GM21825 (cell line): ENCODE measurements around the gene PCNX2.

Experiments used
- ATAC-seq: cut with Tn5 transposase; IDR thresholded peaks from one replicate; pipeline ENCODE4 v1.9.1; 2021; ENCODE audit warnings: mild to moderate bottlenecking, moderate library complexity; ENCODE audit not compliant: unreplicated experiment

Gene PCNX2, protein sequence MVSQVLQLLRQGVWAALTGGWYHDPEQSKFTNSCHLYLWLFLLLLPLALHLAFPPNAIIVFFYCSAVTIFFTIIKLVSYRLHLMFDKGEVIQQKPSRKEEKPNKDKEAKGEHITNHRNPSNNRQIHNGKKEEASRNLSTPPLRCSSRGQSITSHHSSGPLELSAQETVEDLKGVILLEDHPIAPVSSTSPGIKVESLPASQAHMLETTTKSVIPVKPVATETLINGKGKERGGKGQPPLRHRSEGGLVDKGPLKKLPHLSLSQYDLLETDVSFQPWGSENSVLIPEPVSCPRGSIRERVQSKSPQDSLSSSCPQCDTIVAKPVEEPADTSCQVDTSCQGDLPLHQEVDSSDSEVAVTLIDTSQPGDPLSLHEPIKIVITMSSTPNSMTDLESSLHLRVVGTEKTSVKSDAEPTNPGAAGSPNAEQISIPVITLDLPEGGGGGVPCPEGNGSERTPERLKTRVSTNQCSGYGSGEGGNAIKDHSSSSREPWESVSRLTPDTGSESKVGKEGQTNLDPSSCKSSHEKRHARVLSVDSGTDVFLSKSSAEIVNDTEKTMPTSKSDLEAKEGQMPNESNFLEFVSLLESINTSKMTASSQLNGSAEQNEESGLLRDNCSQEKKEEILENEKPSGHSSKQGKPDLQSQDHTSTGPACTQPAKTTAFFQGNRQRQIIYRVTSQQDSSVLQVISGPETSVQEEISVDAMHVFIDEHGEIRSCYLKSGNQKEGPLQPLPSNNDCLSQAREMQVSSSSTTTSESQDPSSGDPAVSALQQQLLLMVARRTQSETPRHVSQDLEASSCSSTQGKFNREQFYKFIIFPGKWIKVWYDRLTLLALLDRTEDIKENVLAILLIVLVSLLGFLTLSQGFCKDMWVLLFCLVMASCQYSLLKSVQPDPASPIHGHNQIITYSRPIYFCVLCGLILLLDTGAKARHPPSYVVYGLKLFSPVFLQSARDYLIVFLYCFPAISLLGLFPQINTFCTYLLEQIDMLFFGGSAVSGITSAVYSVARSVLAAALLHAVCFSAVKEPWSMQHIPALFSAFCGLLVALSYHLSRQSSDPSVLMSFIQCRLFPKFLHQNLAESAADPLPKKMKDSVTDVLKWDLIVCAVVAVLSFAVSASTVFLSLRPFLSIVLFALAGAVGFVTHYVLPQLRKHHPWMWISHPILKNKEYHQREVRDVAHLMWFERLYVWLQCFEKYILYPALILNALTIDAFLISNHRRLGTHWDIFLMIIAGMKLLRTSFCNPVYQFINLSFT (N-terminal part only)

DNA sequence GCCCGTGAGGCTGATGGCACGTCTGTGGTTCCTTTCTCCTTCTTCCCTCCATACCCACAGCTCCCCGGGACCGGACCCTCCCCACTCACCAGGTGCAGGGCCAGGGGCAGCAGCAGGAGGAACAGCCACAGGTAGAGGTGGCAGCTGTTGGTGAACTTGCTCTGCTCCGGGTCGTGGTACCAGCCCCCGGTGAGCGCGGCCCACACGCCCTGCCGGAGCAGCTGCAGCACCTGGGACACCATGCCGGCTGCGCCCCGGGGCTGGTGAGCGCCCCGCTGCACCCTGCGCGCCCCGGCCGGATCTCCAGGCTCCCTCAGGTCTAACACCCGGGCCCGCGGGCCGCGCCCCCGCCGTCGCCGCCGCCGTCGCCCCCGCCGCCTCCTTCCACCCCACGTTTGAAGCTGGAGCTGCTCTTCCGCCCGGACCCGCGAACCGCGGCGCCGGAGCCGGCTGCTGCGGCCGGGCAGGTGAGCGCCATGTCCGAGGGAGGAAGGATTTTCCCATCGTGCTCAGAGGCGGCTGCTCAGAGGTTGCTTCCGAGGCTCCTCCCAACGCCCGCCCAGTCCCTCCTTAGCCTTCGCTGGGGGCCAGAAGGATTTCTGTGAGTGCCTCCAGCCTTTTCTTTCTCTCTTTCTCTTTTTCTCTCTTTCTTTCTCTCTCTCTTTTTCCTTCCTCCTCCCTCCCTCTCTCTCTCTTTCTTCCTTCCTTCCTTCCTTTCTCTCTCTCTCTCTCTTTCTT is at the start of gene PCNX2:
TSS of gene PCNX2 (minus strand) at position 489 of the 738 bp plus-strand sequence. CDS start at position 242, 247 bp downstream.
- peak; percentile 90 for ATAC-seq

DNA sequence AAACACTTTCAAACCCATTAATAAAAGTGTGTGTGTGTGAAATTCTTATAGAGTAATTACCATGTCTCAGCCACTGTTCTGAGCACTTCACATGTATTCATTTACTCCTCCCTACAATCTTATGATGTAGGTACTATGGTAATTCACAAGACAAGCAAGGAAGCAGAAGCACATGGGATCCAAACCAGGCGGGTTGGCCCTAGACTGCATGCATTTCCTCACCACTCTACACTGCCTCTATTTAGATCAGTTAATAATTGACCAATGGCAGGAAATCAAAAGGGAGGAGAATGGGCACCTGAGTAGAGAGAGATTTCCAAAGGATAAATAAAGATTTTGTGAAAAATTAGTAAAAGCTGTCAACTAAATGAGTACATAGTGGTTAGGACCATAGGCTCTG is 47.7 kb upstream of the PCNX2 start:
- no peak for ATAC-seq

DNA sequence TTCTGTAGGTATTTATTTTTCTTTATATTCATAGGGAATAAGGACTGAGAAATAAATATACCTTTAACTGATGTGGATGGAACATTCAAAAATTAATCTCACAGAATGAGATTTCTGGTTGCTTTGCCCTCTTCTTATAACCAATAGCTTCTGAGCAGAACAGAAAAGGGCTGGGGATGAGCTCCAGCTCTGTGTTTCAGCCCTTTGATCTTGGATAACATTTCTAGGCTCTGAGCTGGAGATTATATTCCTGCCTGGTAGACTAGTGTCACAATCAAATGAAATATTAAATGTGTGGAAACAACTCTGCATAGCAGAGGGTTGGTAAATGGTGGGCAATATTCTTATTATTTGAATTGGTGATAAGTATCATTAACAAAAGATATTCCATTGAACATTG is 46.6 kb upstream of the PCNX2 start:
- no peak for ATAC-seq

DNA sequence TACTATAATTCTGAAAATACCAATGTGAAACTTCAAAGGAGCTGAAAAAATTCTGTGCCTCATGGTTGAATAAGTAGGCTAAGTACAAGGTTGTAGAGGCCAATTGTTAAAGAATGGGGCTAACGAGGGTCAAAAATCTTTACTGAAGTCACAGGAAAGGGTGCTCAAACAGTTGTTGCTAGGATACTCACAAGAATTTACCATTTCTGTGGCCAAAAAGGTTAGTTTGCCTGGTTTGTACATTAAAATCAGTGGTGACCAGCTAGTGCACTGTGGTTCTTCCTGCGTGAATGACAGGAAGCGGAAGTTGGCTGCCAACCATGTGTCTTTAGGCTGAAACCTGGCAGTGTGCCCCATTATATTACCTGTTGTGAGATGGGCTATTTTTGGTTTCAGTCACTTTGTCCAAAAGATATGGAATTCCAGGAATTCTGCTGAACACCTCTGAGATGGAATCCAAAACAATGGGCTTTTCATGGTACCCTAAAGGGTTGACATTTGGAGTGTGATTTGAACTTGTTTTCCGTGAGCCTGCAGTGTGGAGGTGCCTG is 45.5 kb upstream of the PCNX2 start:
- no peak for ATAC-seq

DNA sequence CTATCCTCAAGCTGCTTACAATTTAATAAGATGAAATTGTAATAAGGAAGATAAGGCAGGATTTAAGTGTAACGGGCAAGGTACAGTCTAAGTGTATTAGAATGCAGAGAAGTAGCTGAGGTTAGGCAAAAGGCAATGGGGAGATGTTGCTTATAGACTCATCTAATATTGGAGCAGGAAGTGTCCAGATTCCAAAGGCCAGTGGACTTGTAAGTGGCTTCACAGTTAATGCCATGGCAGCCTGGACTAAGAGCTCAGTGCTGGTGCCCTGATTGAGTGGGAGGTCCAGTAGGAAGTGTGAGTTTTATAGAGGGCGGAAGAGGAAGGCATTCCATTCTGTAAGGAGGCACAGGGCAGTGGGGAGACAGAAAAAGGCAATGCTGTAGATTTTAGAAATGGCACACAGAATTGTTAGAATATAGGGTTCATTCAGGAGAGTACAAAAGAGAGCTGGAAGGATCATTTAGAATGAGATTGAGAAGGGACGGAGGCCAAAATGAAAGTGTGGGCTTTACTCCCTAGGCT is 44.6 kb upstream of the PCNX2 start:
- no peak for ATAC-seq

DNA sequence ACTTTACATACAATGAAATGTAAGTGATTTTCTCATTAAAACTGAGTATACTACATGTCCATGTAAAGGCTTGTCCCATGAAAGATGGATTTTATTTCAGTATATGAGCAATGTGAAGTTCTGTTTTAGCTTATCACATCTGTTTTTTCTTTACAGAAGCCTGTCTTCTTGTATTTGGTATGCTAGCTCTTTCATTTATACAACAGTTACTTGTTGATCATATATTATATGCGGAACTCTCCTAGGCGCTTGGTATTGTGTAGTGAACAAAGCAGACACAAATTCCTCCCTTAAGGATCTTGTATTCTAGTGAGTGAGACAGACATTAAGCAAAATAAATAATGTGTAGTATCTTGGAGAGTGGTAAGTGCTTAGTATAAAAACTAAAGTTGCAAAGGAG is 42.6 kb upstream of the PCNX2 start:
- ATAC-seq, result no peak

DNA sequence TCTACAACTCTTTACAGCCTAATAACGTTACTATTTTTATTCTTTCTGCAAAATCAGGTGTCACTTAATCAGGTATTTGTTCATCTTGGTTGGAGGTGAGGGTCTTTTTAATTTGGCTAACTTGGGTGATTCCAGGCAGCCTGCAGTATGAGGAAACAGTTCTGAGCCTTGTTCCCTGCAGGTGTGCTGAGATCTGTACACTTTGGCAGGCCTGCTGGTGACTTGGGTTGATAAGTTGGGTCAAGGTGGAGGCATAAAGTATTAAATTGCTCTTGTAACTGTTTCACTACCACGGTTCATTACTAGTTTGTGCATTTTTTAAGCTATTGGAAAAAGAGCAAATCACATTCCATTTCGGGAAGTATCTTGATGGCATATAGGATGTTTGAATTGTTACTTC is 42.0 kb upstream of the PCNX2 start:
- ATAC-seq, result no peak

DNA sequence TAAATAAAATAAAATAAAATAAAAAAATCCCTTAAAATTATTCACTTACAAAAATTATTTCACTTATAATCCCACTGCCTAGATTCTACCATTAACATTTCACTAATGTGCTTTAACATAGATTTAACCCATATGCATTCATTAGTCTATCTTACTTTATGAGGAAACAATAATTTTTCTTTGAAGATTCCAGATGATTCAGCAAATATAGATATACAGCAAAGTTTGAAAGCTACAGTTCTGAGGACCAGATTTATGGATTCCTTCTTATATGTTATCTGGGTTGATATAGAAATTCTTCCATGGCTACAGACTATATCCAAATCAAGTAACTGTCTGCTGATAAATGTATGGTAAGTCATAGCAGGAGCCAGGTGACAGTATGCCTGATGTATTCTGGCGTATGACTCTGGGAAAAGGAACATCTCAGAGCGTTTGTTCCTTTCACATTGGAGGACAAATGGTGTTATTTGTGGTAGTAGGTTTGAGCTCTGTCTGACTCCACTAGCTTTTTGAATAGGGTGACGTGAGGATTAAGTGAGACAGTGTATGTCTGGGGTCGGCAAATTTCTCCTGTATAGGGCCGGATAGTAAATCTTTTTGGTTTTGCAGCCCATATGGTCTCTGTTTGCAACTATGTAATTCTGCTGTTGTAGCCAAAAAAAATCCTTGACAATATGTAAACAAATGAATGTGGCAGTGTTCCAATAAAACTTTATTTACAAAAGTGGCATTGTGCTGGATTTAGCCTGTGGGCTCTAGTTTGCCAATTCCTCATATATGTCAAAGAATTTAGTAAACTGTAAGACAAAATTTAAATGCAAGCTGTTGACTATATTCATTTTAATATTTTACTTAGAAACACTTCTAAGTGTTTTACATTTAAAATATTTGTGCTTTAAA is 41.3 kb upstream of the PCNX2 start:
- no peak for ATAC-seq

DNA sequence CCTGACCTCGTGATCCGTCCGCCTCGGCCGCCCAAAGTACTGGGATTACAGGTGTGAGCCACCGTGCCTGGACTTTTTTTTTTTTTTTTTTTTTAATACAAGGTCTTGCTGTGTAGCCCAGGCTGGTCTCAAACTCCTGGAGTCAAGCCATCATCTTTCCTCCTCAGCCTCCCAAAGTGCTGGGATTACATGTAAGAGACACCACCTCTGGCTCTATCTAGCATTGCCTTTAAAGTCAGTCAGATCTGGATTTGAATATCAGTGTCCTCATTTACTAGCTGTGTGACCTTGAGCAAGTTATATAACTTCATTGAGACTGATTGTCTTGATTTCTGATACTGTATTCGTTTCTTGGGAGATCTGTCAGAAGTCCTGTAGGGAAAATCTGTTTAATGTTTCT is 38.6 kb upstream of the PCNX2 start:
- no peak for ATAC-seq

DNA sequence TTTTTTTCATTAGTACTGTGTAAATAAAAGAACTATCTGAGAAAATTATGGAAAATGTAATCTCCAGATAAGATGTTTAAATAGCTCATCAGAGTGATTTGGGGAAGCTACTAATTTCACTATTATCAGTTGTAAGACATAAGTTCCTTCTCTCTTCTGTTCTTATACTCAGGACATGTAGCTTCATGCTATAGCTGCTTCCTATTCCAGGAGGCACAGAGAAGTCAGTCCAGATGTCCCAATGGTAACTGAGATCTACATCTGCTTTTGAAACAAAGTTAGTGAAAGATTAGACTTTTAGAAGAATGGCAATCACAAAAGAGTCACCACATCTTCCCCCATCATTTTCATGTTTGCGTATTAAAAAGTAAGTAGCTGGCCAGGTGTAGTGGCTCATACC is 37.6 kb upstream of the PCNX2 start:
- no peak for ATAC-seq

DNA sequence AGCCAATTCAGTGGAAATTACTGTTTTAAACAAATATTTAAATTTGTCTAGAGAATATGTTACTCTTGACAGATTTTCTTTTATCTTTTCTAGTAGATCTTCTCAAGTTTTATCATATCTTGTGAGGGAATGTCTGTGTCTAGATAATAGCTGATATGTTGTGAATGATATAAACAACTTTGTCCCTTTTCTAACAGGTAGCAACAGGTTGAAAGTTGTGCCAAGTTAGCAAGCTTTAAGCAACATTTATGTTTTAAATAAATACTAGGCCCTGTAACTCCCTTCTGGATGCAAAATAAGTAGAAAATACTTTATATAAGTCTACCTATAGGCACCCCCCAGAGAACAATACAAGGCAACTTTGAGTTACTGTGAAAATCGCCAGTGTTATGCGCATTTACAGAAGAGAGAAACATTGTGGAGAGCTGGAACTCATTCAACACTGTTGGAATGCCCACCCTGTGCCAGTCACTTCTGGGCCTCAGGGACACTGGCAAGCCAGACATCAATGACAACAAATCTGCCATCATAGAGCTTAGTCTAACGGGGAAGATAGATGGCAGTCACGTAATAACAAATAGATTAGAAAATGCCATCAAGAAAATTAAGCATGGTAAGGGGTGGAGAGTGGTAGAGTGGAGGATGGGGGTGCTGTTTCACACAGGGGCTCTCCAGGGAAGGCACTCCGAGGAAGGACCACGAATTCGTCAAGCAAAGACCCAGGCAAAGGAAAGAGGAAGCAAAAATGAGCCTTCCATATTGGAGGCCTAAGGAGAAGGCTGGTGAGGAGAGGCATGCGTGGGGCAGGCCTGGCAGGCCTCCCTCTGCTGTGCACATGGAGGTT is 36.4 kb upstream of the PCNX2 start:
- ATAC-seq, result no peak

DNA sequence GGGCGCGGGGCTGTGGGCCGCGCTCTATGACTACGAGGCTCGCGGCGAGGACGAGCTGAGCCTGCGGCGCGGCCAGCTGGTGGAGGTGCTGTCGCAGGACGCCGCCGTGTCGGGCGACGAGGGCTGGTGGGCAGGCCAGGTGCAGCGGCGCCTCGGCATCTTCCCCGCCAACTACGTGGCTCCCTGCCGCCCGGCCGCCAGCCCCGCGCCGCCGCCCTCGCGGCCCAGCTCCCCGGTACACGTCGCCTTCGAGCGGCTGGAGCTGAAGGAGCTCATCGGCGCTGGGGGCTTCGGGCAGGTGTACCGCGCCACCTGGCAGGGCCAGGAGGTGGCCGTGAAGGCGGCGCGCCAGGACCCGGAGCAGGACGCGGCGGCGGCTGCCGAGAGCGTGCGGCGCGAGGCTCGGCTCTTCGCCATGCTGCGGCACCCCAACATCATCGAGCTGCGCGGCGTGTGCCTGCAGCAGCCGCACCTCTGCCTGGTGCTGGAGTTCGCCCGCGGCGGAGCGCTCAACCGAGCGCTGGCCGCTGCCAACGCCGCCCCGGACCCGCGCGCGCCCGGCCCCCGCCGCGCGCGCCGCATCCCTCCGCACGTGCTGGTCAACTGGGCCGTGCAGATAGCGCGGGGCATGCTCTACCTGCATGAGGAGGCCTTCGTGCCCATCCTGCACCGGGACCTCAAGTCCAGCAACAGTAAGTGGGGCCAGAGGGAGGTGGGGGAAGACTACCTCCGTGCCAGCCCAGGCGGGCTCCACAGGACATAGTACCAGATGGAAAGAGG is 32.8 kb upstream of the PCNX2 start:
- peak; percentile 21 for ATAC-seq

DNA sequence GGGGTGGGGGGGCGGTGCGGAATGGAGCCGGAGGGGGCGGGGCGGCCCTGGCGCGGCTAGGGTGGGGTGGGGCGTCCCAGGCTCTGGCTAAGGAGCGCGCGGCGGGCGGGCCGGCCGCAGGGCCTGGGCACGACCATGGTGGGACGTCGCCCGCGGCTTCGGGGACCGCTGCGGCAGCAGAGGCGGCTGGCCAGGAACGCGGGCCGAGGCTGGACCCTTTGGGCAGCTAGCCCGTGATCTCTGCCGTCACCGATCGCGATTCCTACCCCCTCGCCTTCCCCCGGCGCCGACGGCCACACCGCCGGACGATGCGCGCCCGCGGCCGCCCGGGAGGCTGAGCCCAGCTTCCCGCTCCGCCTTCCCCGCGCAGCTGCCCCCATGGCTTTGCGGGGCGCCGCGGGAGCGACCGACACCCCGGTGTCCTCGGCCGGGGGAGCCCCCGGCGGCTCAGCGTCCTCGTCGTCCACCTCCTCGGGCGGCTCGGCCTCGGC is 32.2 kb upstream of the PCNX2 start, which contains the start of gene MAP3K21:
TSS of gene MAP3K21 (plus strand) at position 74 of the 491 bp plus-strand sequence. CDS start at position 379, 305 bp downstream.
- peak; percentile 43 for ATAC-seq

DNA sequence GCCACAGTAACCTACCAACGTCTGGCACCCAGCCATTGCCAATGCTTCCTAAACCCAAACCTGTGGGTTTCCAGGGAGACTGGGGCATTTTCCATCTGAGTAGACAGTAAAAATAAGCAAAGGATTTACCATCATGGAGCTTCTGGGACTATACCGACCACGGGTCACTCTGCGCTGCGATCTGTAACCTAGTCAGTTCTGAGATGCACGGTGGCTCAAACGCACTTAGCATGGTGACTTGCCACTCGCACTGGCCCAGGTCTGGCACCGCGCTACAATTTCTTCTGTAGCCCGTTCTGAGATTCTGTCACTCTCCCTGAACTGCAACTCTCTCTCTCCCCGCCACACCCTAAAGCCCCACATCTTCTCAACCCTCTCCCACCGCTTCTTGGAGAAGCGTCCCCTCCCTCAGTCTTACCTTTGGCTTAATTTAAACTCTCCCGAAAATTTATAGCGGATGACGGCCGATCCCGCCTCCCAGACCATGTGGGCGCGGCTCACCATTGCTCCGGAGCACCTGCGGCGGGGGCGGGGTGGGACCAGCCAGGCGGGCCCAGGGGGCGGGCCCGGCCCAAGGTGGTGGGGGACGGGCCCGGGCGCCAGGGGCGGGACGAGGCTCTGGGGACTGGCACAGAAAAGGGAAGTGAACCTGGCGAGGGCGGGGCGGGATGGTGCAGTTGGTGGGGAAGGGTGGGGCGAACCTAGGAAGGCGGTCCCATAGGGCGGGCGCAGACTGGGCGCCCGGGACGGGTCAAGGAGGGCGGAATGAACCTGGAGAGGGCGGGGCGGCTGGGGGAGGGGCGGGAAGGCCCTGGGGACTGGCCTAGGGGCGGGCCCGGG is 31.5 kb upstream of the PCNX2 start:
- peak; percentile 94 for ATAC-seq

DNA sequence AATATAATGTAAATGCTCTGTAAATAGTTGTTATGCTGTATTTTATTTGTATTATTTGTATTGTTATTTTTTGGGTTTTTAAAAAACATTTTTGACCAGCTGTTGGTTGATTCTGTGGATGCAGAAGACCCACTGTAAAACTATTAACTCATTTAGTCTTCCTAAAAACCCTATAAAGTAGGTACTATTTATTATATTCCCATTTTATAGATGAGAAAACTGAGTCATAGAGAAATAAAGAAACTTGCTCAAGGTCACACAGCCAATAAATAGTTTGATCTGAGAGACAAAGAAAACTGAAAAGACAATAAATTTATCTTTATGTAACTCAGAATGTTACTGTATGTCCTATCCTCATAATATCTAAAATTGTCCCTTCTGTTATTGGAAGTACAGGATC is 30.8 kb upstream of the PCNX2 start:
- no peak for ATAC-seq

DNA sequence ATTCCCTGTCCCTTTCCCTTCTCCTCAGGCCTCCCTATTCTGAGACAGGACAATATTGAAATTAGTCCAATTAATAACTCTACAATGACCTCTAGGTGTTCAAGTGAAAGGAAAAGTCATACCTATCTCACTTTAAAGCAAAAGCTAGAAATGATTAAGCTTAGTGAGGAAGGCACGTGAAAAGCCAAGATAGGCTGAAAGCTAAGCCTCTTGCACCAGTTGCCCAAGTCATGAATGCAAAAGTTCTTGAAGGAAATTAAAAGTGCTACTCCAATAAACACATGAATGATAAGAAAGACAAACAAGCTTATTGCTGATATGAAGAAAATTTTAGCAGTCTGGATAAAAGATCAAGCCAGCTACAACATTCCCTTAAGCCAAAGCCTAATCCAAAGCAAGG is 28.2 kb upstream of the PCNX2 start:
- ATAC-seq, result no peak
